Endodermal cell (in vitro differentiated cells): ENCODE measurements around the gene MAPK8IP2. TPM values are rescaled to one million over a fixed set of nuclear protein-coding genes. Genes with fewer than 3 reads are reported as not detected.
A peak's percentile ranks its signal among the peaks of the same experiment; 100 is the strongest.
"Not testable (repeated sequence)": the region's sequence is repeated elsewhere in the genome, so short reads cannot be mapped to it uniquely, and the experiment has no call there.

Source experiments
- DNase-seq: peaks from one replicate; pipeline ENCODE4 v3.0.0-alpha.2; 2017
- H3K27ac ChIP-seq: 2 replicates; pipeline ENCODE4 v1.5.1; 2013; ENCODE audit warnings: mild to moderate bottlenecking, low read depth, low read length, moderate library complexity
- H3K27me3 ChIP-seq: 2 replicates; pipeline ENCODE4 v1.6.1; 2013; ENCODE audit warnings: mild to moderate bottlenecking, low read length, moderate library complexity; ENCODE audit not compliant: insufficient read depth, control insufficient read depth, poor library complexity, severe bottlenecking
- H3K36me3 ChIP-seq: 2 replicates; pipeline ENCODE4 v1.7.0; 2013; ENCODE audit warnings: mild to moderate bottlenecking, low read length, moderate library complexity; ENCODE audit not compliant: control insufficient read depth, insufficient read depth
- H3K4me1 ChIP-seq: one replicate; pipeline ENCODE4 v1.7.0; 2013; ENCODE audit warnings: low read length; ENCODE audit not compliant: control insufficient read depth, insufficient read depth
- H3K4me3 ChIP-seq: 2 replicates; pipeline ENCODE4 v1.5.1; 2013; ENCODE audit warnings: mild to moderate bottlenecking, low read length, moderate library complexity
- H3K9ac ChIP-seq: 2 replicates; pipeline ENCODE4 v1.6.1; 2013; ENCODE audit warnings: mild to moderate bottlenecking, low read length, moderate library complexity; ENCODE audit not compliant: poor library complexity, severe bottlenecking; ENCODE audit errors: extremely low read depth
- H3K9me3 ChIP-seq: 2 replicates; pipeline ENCODE4 v1.6.1; 2013; ENCODE audit warnings: mild to moderate bottlenecking, low read length, moderate library complexity; ENCODE audit not compliant: control insufficient read depth
- H3K27ac Mint-ChIP-seq: 2 replicates; pipeline ENCODE4 v1.8.0; 2020; ENCODE audit warnings: mixed read lengths
- H3K27me3 Mint-ChIP-seq: 2 replicates; pipeline ENCODE4 v1.8.0; 2021; ENCODE audit warnings: mild to moderate bottlenecking, mixed read lengths; ENCODE audit not compliant: insufficient read depth
- H3K36me3 Mint-ChIP-seq: 2 replicates; pipeline ENCODE4 v1.8.0; 2020; ENCODE audit warnings: low read depth, mixed read lengths
- H3K4me1 Mint-ChIP-seq: 2 replicates; pipeline ENCODE4 v1.8.0; 2020; ENCODE audit warnings: mixed read lengths
- H3K4me3 Mint-ChIP-seq: 2 replicates; pipeline ENCODE4 v1.8.0; 2020; ENCODE audit warnings: mild to moderate bottlenecking, moderate library complexity, mixed read lengths
- H3K9me3 Mint-ChIP-seq: 2 replicates; pipeline ENCODE4 v1.8.0; 2020; ENCODE audit warnings: mild to moderate bottlenecking, mixed read lengths
- CTCF ChIP-seq: fragments of 200-600 bp; sonication (generic); conservative IDR thresholded peaks from 2 replicates; pipeline ENCODE4 v1.5.0; 2021; ENCODE audit warnings: antibody characterized with exemption, mild to moderate bottlenecking
- WGBS, 2 experiments: methylation state at CpG; one replicate each; pipeline versions ENCODE4 v1.1.5 to v1.1.7; 2013; ENCODE audit warnings: missing lambda C conversion rate in 2 of 2, mixed read lengths in 1 of 2; ENCODE audit not compliant: insufficient coverage in 1 of 2, insufficient read length in 1 of 2; 5-methylcytosine and 5-hydroxymethylcytosine counted together
- total RNA-seq, 2 donors: library from RNA; stranded (reverse); fragmentation: NEBNext Ultra II Directional in 1 of 2; extraction: Animal tissue kit (Norgen Biotek cat#: 25700) in 1 of 2; gene quantifications; 2 replicates in 1 of 2; 3 replicates in 1 of 2; pipeline ENCODE4 v1.2.1, GENCODE V29; 2021

The MAPK8IP2 gene
- total RNA-seq, 2 donors from 2014 or later = 1.2 to 1.4 TPM

GRCh38 chr22:50612528-50613221 lies 12.1 kb downstream of the MAPK8IP2 start:
- Histone ChIP-seq H3K27me3 (peaks cover 19% of the 10 kb centered on the region), H3K27ac (no peak overlapping the region), H3K4me3 (no peak overlapping the region), H3K36me3 (no peaks in the 10 kb centered on the region), H3K4me1 (no peaks in the 10 kb centered on the region), H3K9ac (no peak overlapping the region), H3K9me3 (no peaks in the 10 kb centered on the region)
- Mint-ChIP-seq H3K27ac (no peak overlapping the region), H3K4me1 (no peaks in the 10 kb centered on the region), H3K9me3 (no peaks in the 10 kb centered on the region), H3K4me3 (no peak overlapping the region), H3K27me3 (peaks cover 57% of the 10 kb centered on the region), H3K36me3 (no peaks in the 10 kb centered on the region)
- peak; percentile 91 for DNase-seq
- no peak for TF ChIP-seq CTCF
- WGBS, 2 experiments = 48 to 59% methylated on average over 15 to 31 of the region's 31 CpGs

DNA sequence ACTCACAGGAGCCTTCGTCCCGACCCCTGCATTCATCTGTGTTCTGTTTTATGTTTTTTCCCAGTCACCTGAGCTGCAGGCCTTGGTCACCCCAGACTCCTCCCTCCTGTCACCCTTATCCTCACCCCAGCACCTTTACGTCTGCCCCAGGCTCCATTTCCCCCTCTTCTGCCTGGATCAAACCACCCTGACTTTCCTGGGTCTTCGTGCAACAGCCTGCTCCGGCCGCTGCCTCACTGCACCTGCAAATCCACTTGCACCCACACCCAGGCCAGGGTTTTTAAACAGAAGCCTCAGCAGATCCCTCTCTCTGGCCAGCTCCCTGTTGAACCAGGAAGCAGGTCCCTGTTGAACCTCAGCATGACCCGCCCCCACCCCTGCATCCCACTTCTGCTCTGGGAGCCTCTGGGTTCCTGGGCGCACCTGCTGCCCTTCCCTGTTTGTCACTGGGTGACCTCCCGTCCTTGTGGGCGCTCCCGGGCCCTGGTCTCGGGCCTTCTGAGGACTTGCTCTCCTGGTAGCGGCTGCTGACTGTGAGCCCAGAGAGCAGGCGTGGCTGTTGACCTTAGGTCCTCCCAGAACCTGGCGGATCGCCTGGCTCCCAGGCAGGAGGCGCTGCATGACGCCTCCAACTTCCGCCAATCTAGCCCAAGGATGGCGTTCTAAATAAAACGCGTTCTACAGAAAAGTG lies 12.8 kb downstream of the MAPK8IP2 start:
- 87 to 90% methylated on average over 16 to 22 of the region's 22 CpGs for WGBS, 2 experiments
- Histone ChIP-seq H3K36me3 (no peaks in the 10 kb centered on the region), H3K27ac (no peak overlapping the region), H3K9ac (no peak overlapping the region), H3K9me3 (no peaks in the 10 kb centered on the region), H3K27me3 (peaks cover 15% of the 10 kb centered on the region), H3K4me1 (no peaks in the 10 kb centered on the region), H3K4me3 (no peak overlapping the region)
- no peak overlapping the region for H3K27ac Mint-ChIP-seq
- no peaks in the 10 kb centered on the region for H3K36me3 Mint-ChIP-seq
- H3K9me3 Mint-ChIP-seq = no peaks in the 10 kb centered on the region
- H3K27me3 Mint-ChIP-seq = peaks cover 55% of the 10 kb centered on the region
- no peak overlapping the region for H3K4me3 Mint-ChIP-seq
- no peaks in the 10 kb centered on the region for H3K4me1 Mint-ChIP-seq
- TF ChIP-seq CTCF = no peak
- peak; percentile 76 for DNase-seq

DNA sequence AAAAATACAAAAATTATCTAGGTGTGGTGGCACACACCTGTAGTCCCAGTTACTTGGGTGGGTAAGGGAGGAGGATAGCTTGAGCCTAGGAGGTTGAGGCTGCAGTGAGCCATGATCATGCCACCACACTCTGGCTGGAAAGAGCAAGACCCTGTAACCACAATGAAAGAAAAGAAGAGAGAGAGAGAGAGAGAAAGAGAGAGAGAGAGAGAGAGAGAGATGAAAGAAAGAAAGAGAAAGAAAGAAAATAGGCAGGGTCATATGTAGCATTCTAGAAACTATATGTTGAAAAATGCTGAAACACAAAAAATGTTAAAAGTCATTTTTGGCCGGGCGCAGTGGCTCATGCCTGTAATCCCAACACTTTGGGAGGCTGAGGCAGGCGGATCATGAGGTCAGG lies 13.7 kb downstream of the MAPK8IP2 start:
- WGBS, 2 experiments = 83 to 98% methylated on average over 2 to 3 of the region's 3 CpGs
- DNase-seq, H3K4me1 Mint-ChIP-seq: not testable (repeated sequence)

More for the DNA sequence above, 13.7 kb downstream of the MAPK8IP2 start:
- H3K27me3 ChIP-seq = peaks cover 17% of the 10 kb centered on the region
- H3K36me3 Mint-ChIP-seq, H3K36me3 ChIP-seq, H3K27ac Mint-ChIP-seq, H3K9ac ChIP-seq, H3K4me3 ChIP-seq, H3K9me3 ChIP-seq, H3K4me3 Mint-ChIP-seq, H3K27ac ChIP-seq, H3K4me1 ChIP-seq, H3K9me3 Mint-ChIP-seq: not testable (repeated sequence)
- H3K27me3 Mint-ChIP-seq = peaks cover 52% of the 10 kb centered on the region
